NCI-H69 (cell line): Measurements from ENCODE around the gene AQP4.

ENCODE experiments used
- DNase-seq: peaks from one replicate; lab custom pipeline; 2025; lab: John Stamatoyannopoulos, UW

AQP4 gene, protein sequence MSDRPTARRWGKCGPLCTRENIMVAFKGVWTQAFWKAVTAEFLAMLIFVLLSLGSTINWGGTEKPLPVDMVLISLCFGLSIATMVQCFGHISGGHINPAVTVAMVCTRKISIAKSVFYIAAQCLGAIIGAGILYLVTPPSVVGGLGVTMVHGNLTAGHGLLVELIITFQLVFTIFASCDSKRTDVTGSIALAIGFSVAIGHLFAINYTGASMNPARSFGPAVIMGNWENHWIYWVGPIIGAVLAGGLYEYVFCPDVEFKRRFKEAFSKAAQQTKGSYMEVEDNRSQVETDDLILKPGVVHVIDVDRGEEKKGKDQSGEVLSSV

GRCh38 chr18:26865557-26865956, at the start of gene AQP4:
Gene AQP4, minus strand, starts transcription at chr18:26865707. Its CDS starts 18 bp downstream, at chr18:26865689.
- DNase-seq: peak; percentile 92

DNA sequence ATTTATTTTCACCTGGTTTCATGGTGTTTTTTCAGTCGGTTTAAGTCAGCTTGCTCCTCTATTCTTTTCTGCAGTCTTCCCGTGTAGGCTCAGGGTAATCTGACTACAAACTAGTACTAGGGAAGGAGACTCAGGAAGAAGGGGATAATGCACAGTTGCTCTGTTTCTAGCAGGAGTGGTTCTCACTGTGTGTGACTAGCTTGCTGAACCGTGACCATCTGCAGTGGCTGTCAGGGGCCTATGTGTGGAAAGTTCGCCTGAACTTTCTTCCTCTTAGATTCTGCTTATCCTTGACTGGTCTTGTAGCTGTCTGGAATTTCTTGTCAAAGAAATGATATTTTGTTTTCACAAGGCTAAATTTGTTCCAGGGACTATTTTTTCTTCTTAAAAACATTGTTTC, 46.3 kb upstream of the AQP4 start:
- peak; percentile 13 for DNase-seq

DNA sequence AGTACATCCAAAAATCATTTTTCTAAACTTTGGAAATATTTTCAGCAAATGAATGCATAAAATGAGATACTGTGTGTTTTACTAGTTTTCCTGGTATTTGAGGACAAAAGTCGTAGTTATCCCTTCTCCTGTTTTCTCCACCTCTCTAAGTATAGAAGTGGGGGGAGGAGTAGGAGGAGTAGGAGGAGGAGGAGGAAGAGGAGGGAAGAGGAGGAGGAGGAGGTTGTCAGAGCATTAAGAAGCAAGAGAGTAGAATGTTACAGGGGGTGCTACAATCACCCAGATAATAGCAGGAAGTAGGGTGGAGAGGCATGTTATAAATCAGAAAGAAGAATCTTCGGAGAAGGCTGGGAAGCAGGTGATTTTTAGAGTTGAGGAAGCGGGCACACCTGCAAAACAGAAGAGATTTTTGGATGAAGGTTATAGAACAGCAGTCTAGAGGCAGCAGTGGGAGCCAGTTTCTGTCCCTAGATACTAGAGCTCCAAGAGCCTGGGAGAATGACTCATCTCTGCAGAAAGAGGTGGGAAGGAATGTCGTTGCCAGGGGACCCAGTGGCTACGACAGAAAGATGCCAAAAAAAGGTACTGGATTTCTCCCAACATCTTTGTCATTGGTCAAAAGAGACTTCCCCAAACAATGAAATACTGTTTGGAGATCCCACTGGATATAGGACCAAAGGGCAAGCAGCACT, 44.2 kb upstream of the AQP4 start:
- peak; percentile 15 for DNase-seq

DNA sequence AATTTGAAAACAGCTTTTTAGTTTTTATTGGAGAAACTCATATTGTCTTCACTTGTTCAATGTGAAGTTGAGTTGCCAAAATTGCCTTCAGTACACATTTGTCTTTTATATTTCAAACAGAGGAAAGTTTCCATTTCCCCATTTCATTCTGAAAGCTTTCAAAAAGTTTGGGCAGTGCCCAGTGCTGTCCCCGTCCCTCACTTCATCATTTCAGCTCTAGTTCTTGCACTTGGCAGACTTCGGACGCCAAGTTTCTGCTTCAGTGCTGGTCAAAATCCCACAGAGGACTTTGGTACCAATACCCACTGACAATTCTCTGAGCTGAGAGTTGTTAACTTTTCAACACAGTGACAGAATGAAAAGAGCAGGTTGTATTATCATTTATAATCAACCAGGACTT, 43.4 kb upstream of the AQP4 start:
- no peak for DNase-seq

DNA sequence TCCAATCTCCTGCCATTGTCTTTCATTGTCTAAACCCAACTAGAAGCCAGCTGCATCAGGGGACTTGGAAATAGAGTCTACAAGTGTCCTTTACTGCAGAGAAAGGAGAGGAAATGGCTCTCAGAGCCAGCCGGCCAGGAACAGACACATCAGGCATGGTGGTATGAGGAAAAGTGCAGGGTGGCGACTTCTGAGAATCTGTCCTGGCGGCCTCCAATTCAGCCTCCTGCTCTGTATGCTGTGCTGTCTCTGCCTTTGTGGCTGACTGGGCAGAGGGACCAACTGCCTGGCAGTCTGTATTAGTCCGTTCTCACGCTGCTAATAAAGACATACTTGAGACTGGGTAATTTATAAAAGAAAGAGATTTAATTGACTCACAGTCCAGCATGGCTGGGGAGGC, 36.8 kb upstream of the AQP4 start:
- DNase-seq: no peak

DNA sequence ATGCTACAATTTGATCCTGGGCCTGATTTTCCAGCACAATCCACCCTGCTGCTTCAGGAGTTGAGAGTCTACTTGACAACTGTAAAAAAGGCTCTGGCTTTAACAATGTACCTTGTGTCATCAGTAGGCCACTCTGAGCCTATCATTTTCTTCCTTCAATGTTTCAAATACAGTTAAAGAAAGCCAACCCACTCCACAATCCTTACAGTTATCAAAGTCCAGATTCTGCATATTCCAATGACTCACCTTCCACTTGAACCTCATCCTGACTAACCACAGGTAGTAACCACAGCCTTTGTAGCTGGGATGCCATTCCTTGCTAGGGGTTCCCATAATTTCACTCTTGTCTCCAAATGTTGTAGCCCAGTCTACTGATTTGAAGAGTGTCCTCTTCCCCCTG, 35.5 kb upstream of the AQP4 start:
- no peak for DNase-seq

- DNase-seq: no peak
Observed at GRCh38 chr18:26894426-26894825, 28.9 kb upstream of the AQP4 start.

DNA sequence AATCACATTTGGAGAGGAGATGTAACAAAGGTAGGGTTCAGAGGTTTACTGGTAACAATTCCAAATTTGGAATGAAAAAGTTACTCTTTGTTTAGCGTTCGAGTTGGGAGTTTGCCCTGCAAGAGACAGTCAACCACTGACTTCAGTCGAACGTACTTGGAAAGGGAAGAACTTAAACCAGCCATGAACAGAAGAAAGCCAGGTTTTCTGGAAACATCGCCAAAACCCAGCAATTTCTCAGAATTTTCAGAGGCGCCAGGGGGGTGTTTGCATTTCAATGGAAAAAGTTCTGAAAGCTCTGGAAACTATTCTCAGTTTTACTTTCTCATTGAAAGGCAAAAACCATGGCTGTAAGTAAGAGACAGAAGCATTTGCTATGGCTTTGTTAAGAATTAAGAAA, 28.5 kb upstream of the AQP4 start:
- DNase-seq: no peak

- DNase-seq: no peak
Observed at GRCh38 chr18:26888259-26888658, 22.8 kb upstream of the AQP4 start.

- DNase-seq: peak; percentile 53
Observed at GRCh38 chr18:26875040-26875654, 9.6 kb upstream of the AQP4 start.

GRCh38 chr18:26874283-26874682, 8.8 kb upstream of the AQP4 start:
- DNase-seq: peak; percentile 94

- no peak for DNase-seq
Observed at GRCh38 chr18:26869640-26870039, 4.1 kb upstream of the AQP4 start.

GRCh38 chr18:26868968-26869586, 3.6 kb upstream of the AQP4 start:
- peak; percentile 51 for DNase-seq

GRCh38 chr18:26867471-26867870, 2.0 kb upstream of the AQP4 start:
- DNase-seq: no peak

GRCh38 chr18:26864658-26865057, 849 bp downstream of the AQP4 start:
- DNase-seq: peak; percentile 48

- DNase-seq: peak; percentile 47
Observed at GRCh38 chr18:26863921-26864497, 1.5 kb downstream of the AQP4 start.

DNA sequence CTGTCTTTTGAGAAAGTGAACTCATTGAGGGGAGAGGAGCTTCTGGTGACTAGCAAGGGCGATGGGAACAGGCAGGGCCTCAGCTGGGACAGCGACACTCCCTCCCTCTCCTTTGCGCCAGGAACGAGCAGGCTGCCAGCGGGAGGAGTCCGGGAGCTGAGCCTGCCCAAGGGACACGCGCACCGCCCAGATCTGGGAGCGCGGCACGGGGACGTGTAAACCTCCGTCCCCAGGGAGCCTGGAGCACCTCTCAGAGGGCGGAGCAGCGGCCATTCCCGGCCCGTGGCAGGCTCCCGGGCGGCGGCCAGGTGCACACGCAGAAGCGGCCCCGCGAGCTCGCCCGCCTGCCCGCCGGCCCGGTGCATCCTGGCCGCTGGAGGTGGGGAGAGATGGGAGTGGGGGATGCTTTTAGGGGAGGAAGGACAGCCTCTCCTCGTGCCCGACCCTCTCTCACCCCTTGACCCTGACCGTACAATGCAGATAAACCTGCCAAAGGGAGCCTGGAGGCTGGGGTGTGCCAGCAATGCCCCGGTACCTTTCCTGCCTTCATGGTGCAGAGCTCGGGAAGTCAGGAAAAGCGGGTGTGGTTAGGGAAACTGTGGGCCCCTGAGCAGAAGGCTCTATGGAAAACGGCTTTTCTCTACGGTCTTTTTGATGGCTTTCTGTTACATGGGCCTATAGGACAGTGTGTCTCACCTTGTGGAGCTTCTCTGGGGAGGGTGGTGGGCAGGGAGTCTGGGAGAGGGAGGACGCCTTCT, 2.2 kb downstream of the AQP4 start:
- peak; percentile 96 for DNase-seq

GRCh38 chr18:26862084-26862483, 3.4 kb downstream of the AQP4 start:
- DNase-seq: no peak

DNA sequence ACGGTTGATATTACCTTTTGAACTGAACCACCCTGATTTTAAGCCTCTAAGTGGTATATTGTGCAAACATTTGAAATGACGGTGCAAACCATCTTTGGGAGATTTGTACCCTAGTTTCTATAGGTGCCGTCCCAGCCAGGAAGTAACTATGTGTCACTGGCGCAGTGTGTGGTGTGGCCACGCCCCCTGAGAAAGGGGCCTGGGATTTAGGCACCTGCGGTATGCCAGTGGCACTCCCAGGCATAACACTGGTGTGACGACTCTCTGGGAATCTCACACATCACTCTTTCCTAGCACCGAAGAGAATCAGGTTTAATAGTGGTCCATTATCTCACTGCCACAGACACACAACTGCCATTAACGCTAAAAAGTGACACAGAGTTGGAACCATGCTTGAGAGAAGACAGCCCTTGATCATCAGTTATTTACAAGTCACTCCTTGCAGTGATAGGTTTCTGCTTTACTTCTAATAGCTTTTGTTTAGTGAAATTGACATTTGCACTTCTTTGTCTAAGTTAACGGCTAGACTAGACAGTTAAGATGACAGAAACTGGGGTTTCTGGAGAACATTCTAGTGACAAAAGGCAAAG, 11.1 kb downstream of the AQP4 start:
- no peak for DNase-seq

GRCh38 chr18:26853401-26853800, 12.1 kb downstream of the AQP4 start:
- no peak for DNase-seq

- DNase-seq: no peak
Observed at GRCh38 chr18:26843760-26844159, 21.7 kb downstream of the AQP4 start.
